B cell (primary cell): Measurements from ENCODE around the gene CYTH3. TPM values are rescaled to one million over a fixed set of nuclear protein-coding genes. Genes with fewer than 3 reads are reported as not detected.

ENCODE experiments used
- ATAC-seq: fragments of 200-7000 bp; cut with Tn5 transposase; one replicate; pipeline ENCODE4 v1.10.0; 2021; ENCODE audit warnings: low read depth, mild to moderate bottlenecking, moderate number of reproducible peaks, moderate library complexity
- CTCF ChIA-PET: fragments of 350-600 bp; sonication (Branson Sonifier 250); formaldehyde crosslinking; loops from one replicate; lab custom pipeline; 2021; ENCODE audit warnings: antibody characterized with exemption, inconsistent platforms; lab: Charles Lee
- POLR2A ChIA-PET: fragments of 350-600 bp; sonication (Branson Sonifier 250); formaldehyde crosslinking; loops from one replicate; lab custom pipeline; 2021; ENCODE audit warnings: antibody characterized with exemption; lab: Charles Lee
- DNase-seq: peaks from one replicate; pipeline ENCODE4 v3.0.0; 2013
- H2AFZ ChIP-seq: 2 replicates; pipeline ENCODE4 v1.6.1; 2012; ENCODE audit warnings: mild to moderate bottlenecking, low read depth, low read length; ENCODE audit not compliant: insufficient read depth, poor library complexity, severe bottlenecking
- H3K27ac ChIP-seq, 2 donors: 1 replicate in 1 of 2; 2 replicates in 1 of 2; pipeline ENCODE4 v1.5.1; 2012 to 2013; ENCODE audit warnings: low read length in 2 of 2, mild to moderate bottlenecking in 2 of 2, moderate library complexity in 1 of 2
- H3K27me3 ChIP-seq, 4 experiments: fragments of 200-600 bp in 1 of 4; sonication (generic) in 1 of 4; replicated peaks in 1 of 4; 1 replicate in 2 of 4; 2 replicates in 2 of 4; pipeline versions ENCODE4 v1.6.1 to v1.7.0; 2013 to 2016; ENCODE audit warnings: low read length in 3 of 4, mild to moderate bottlenecking in 2 of 4, mixed read lengths in 1 of 4, moderate library complexity in 1 of 4; ENCODE audit not compliant: insufficient read depth in 4 of 4, control insufficient read depth in 3 of 4; ENCODE audit errors: control extremely low read depth in 1 of 4
- H3K36me3 ChIP-seq, 2 experiments: replicated peaks in 1 of 2; 1 replicate in 1 of 2; 2 replicates in 1 of 2; pipeline versions ENCODE4 v1.6.1 to v1.7.1; 2013; ENCODE audit warnings: low read length in 1 of 2; ENCODE audit not compliant: insufficient read depth in 2 of 2, control insufficient read depth in 1 of 2; ENCODE audit errors: control extremely low read depth in 1 of 2, extremely low read depth in 1 of 2
- H3K4me1 ChIP-seq, 2 donors: fragments of 200-600 bp in 1 of 2; sonication (generic) in 1 of 2; 1 replicate in 1 of 2; 2 replicates in 1 of 2; pipeline versions ENCODE4 v1.5.1 to v1.6.1; 2013 to 2017; ENCODE audit warnings: low read length in 2 of 2; ENCODE audit not compliant: control insufficient read depth in 2 of 2, insufficient read depth in 2 of 2
- H3K4me2 ChIP-seq: replicated peaks from 2 replicates; pipeline ENCODE3; 2012; ENCODE audit warnings: mild to moderate bottlenecking, low read depth, low read length; ENCODE audit not compliant: poor library complexity, severe bottlenecking
- H3K4me3 ChIP-seq, 5 experiments: fragments of 200-600 bp in 1 of 5; sonication (generic) in 1 of 5; 1 replicate in 3 of 5; 2 replicates in 2 of 5; pipeline versions ENCODE4 v1.5.1 to v1.7.0; 2011 to 2016; ENCODE audit warnings: low read length in 4 of 5, mild to moderate bottlenecking in 4 of 5, low read depth in 2 of 5, control low read depth in 1 of 5, moderate library complexity in 1 of 5; ENCODE audit not compliant: insufficient read depth in 1 of 5; ENCODE audit errors: control extremely low read depth in 1 of 5, extremely low read depth in 1 of 5
- H3K79me2 ChIP-seq: fragments of 200-600 bp; sonication (generic); one replicate; pipeline ENCODE4 v1.6.0; 2016; ENCODE audit warnings: low read length; ENCODE audit not compliant: control insufficient read depth, insufficient read depth
- H3K9ac ChIP-seq: fragments of 200-600 bp; sonication (generic); 2 replicates; pipeline ENCODE4 v1.6.1; 2017; ENCODE audit warnings: mild to moderate bottlenecking, low read length, moderate library complexity
- H3K9me3 ChIP-seq, 3 donors: one replicate each; pipeline versions ENCODE4 v1.6.1 to v1.7.1; 2013; ENCODE audit warnings: low read length in 2 of 3; ENCODE audit not compliant: control insufficient read depth in 2 of 3, insufficient read depth in 1 of 3; ENCODE audit errors: control extremely low read depth in 1 of 3
- H4K20me1 ChIP-seq: 2 replicates; pipeline ENCODE4 v1.6.0; 2012; ENCODE audit warnings: mild to moderate bottlenecking, low read length; ENCODE audit not compliant: insufficient read depth, control insufficient read depth, poor library complexity, severe bottlenecking
- H3K27ac Mint-ChIP-seq: one replicate; pipeline ENCODE4 v1.8.0; 2021; ENCODE audit warnings: mixed read lengths
- H3K27me3 Mint-ChIP-seq: one replicate; pipeline ENCODE4 v1.8.0; 2021; ENCODE audit warnings: mixed read lengths
- H3K4me1 Mint-ChIP-seq: one replicate; pipeline ENCODE4 v1.8.0; 2021; ENCODE audit warnings: mixed read lengths
- H3K4me3 Mint-ChIP-seq: one replicate; pipeline ENCODE4 v1.8.0; 2021; ENCODE audit warnings: mixed read lengths
- H3K9me3 Mint-ChIP-seq: one replicate; pipeline ENCODE4 v1.8.0; 2022; ENCODE audit warnings: mixed read lengths; ENCODE audit not compliant: insufficient read depth
- CTCF ChIP-seq: fragments of 200-600 bp; IDR thresholded peaks from one replicate; pipeline ENCODE4 v1.8.0; 2022; ENCODE audit warnings: antibody characterized with exemption, mild to moderate bottlenecking
- EZH2 ChIP-seq: IDR thresholded peaks from 2 replicates; pipeline ENCODE4 v1.6.1; 2012; ENCODE audit warnings: borderline replicate concordance, low read depth, mild to moderate bottlenecking, moderate library complexity, low read length; ENCODE audit not compliant: insufficient read depth, poor library complexity, severe bottlenecking
- WGBS: methylation state at CpG from one replicate; pipeline ENCODE4 v1.1.5; 2013; ENCODE audit warnings: missing lambda C conversion rate; ENCODE audit not compliant: insufficient coverage; 5-methylcytosine and 5-hydroxymethylcytosine counted together
- intact Hi-C: fragments of 100-400 bp; cut with micrococcal nuclease; formaldehyde crosslinking; loops from one replicate; pipeline ENCODE4 v1.10.0; 2022
- polyA plus RNA-seq: library from polyadenylated mRNA; depleted of rRNA; stranded (reverse); fragments of >200 nt; gene quantifications from 2 replicates; pipeline ENCODE4 v1.2.3, GENCODE V29; 2012
- total RNA-seq, 2 donors: library from RNA; stranded (reverse); fragments of 120-200 nt in 1 of 2; gene quantifications; 1 replicate in 1 of 2; 2 replicates in 1 of 2; pipeline versions ENCODE4 v1.2.3 to v1.2.4, GENCODE V29; 2013 to 2022

CYTH3 gene
- total and polyA plus RNA-seq, 2 donors (not counting 1 experiment from before 2014, with no cell fraction given): 5.2 to 11.3 TPM

GRCh38 chr7:6299774-6300173, 27.4 kb upstream of the CYTH3 start:
- Histone ChIP-seq H3K36me3 (no peaks in the 10 kb centered on the region), H3K9me3 (no peaks in the 10 kb centered on the region), H4K20me1 (no peaks in the 10 kb centered on the region), H3K9ac (no peak overlapping the region), H3K79me2 (no peaks in the 10 kb centered on the region), H3K27ac (no peak overlapping the region), H3K27me3 (no peaks in the 10 kb centered on the region), H3K4me3 (no peak overlapping the region), H2AFZ (no peak overlapping the region), H3K4me2 (no peak overlapping the region), H3K4me1 (no peaks in the 10 kb centered on the region)
- POLR2A ChIA-PET: no interaction called here
- H3K4me1 Mint-ChIP-seq: no peaks in the 10 kb centered on the region
- H3K27me3 Mint-ChIP-seq: peaks cover 8% of the 10 kb centered on the region
- CTCF ChIA-PET: interaction anchor here (0.7 kb wide), 1 partner anchor 30 kb away, joined by 7 read pairs; no protein-coding TSS in a partner anchor
- WGBS: 36% methylated on average over 2 of the region's 4 CpGs
- ATAC-seq (no peak), DNase-seq (no peak)
- TF ChIP-seq EZH2 (no peak), CTCF (no peak)
- intact Hi-C loops: no loop called here
- no peak overlapping the region for H3K4me3 Mint-ChIP-seq
- no peak overlapping the region for H3K27ac Mint-ChIP-seq
- no peaks in the 10 kb centered on the region for H3K9me3 Mint-ChIP-seq

- Histone ChIP-seq H3K27ac (no peak overlapping the region), H4K20me1 (no peaks in the 10 kb centered on the region), H3K36me3 (no peaks in the 10 kb centered on the region), H3K27me3 (no peaks in the 10 kb centered on the region), H3K9ac (no peak overlapping the region), H3K4me3 (no peak overlapping the region), H3K9me3 (no peaks in the 10 kb centered on the region), H2AFZ (no peak overlapping the region), H3K4me1 (no peaks in the 10 kb centered on the region), H3K4me2 (no peak overlapping the region), H3K79me2 (no peaks in the 10 kb centered on the region)
- Mint-ChIP-seq H3K27ac (no peak overlapping the region), H3K9me3 (no peaks in the 10 kb centered on the region), H3K4me1 (no peaks in the 10 kb centered on the region), H3K27me3 (peaks cover 5% of the 10 kb centered on the region), H3K4me3 (no peak overlapping the region)
- DNase-seq (no peak), ATAC-seq (no peak)
- ChIA-PET POLR2A (no interaction called here), CTCF (no interaction called here)
- intact Hi-C loops: no loop called here
- TF ChIP-seq CTCF: no peak
- no peak for TF ChIP-seq EZH2
- 5% methylated on average over 4 of the region's 6 CpGs for WGBS
These were observed 22.4 kb upstream of the CYTH3 start for GRCh38 chr7:6294839-6295238.
